NCI-H2171 treated with DMSO at 0.1 percent for 48 hours (cell line): ENCODE results near the gene LTA4H.

Source experiments
- DNase-seq: peaks from one replicate; lab custom pipeline; 2025; lab: John Stamatoyannopoulos, UW

LTA4H gene

DNA sequence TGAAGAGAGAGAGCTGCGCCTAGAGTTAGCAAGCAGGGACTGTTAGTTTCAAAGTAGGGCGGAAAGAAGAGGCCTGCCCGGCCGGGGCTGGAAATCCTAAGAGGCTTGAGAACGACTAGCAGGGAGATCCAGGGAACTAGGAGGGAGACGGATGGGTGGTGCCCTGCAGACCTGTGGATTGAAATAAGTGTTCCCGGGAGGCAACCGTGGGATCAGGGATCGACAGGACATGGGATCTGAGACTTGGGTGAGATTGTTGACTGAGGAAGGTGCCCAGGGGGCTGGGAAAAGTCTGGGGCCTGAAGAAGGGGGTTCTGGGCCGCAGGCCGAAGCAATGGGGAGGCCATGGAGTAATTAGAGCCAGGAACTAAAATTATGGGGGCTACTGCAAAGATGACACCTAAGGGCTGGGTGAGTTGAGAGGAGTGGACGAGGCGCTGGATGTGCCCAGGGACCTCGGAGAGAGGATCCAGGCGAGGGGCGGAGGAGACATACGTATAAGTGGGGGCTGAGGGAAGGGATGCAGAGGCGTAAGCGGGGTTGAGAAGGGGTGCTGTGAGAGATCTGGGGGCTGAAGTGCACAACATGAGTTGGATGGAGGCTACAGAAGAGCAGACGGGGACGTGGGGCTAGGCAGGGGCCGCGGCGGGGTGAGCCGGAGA, 635 bp downstream of the LTA4H start:
- peak; percentile 12 for DNase-seq

DNA sequence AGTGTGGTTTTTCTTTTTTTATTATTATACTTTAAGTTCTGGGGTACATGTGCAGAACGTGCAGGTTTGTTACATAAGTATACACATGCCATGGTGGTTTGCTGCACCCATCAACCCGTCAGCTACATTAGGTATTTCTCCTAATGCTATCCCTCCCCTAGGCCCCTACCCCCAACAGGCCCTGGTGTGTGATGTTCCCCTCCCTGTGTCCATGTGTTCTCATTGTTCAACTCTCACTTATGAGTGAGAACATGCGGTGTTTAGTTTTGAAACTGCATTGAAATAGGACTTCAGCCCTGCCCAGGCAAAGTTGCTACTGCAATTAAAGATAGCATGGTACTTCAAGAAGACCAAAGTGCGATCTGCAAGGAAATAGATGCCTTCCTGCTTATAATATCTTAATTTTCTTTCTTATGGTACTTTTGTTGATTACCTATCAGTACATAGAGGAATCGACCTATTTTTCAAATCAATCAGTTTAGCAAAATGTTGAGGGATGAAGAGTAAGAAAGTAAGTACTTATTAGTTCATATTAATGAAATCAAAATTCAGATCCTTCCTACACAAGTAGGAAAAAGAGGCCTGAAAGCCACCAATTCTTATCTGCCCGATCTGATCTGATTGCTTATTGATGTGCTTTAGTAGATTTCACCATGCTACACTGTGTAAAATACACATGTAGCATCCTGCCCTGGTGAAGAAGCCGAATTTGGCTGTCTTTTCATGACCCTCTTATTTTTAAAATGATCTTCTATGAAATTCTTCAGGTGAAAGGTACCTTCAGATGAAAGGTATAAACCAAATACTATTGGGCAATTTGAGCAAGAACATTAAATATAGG, 1.6 kb downstream of the LTA4H start:
- no peak for DNase-seq

DNA sequence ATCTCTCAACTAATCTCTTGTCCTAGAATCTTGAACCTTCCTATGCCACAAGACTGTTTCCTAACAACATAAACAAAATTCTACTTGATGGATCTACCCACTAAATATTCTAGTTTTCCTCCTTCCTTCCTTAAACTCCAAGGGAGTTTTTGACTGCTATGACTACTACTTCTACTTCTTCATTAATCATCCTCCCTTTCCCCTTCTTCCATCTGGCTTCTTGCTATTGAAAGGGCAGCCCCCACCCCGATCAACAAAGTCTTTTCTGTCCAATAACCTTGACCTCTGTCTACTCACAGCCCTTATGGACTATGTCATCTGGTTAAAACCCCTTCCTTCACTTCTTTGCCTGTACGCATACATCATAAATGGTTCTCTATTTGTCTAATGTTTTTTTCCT, 5.6 kb downstream of the LTA4H start:
- no peak for DNase-seq

DNA sequence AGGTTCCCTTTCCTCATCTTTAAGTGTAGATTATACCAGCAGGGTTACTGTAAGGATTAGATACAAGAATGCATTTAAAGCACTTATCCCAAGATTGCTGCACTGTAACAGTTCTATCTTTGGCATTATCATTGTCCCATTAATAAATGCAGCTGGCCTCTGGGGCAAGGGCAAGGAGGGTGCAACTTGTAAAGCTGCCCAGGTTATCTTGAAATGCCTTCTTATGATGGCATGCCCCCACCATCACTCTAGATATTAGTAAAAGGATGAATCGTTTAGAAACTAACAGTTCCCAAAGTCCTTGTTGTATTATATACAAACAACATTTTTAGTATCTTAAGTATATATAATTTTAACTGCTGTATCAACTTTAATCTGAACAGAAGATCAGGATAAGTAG, 6.8 kb downstream of the LTA4H start:
- DNase-seq, result no peak

DNA sequence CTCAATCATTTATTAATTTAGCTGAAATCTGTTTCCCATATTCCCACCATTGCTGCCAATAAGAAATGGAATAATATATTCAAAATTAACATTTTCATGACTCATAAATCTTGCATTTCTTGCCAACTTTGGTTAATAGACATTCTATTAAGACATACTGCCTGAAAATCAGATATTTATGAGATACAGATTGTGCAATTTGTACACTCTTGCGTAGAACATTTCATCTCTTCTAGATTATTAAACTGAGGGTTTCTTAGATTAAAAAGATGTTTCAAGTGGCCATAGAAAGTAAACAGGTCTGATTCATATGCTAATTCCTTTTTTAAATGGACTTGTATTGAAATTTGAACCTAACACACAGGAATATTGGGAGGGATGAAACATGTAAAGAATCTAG, 9.1 kb downstream of the LTA4H start:
- DNase-seq, result no peak

DNA sequence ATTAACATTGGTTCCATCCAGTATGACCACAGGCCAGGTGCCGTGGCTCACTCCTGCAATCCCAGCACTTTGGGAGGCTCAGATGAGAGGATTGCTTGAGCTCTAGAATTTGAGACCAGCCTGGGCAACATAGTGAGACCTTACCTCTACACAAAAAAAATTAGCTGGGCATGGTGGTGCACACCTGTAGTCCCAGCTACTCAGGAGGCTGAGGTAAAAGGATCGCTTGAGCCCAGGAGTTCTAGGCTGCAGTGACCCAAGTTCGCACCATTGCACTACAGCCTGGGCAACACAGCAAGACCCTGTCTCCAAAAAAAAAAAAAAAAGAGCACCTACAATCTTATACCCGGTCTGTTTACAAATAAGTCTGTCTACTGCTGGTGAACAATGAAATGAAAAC, 9.9 kb downstream of the LTA4H start:
- DNase-seq, result no peak

DNA sequence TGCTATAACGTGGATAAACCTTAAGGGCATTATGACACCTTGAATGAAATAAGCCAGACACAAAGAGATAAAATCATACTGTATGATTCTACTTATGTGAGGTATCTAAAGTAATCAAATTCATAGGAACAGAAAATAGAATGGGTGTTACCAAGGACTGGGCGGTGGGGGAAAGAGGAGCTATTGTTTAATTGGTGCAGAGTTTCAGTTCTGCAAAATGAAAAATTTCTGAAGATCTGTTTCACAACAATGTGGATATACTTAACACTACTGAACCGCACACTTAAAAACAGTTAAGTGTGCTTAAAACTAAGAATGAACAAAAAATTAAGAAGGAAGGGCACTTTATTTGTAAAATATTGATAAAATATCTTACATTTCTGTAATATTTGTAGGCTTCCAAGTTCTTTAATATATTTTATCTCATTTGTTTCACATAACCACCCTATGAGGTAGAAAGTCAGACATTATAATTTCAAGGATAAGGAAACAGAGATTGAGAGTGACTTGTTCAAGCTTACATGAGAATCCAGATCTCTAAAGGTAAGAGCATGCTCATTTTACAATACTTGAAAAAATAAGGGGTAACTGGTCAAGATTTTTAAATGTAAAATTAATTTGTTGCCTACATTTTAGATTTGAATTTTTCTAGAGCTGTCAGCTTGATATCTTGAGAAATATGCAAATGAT, 14.9 kb downstream of the LTA4H start:
- DNase-seq, result no peak

DNA sequence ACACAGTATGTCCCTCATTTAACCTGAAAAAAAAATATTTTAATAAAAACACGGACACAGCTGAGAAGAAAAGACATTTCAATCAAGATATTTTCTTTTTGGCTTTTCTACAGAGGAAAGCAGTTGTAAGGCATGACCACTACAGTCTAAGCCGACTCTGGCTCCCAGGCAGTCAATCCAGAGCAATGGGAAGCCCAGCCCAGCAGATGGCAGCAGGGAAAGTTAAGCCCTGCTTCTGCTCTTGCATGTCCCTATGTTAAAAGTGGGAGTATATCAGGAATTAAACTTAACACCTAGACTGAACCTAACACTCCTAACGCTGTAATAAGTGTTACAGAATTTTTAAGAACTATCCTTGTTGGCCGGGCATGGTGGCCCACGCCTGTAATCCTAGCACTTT, 19.7 kb downstream of the LTA4H start:
- DNase-seq, result peak; percentile 7

DNA sequence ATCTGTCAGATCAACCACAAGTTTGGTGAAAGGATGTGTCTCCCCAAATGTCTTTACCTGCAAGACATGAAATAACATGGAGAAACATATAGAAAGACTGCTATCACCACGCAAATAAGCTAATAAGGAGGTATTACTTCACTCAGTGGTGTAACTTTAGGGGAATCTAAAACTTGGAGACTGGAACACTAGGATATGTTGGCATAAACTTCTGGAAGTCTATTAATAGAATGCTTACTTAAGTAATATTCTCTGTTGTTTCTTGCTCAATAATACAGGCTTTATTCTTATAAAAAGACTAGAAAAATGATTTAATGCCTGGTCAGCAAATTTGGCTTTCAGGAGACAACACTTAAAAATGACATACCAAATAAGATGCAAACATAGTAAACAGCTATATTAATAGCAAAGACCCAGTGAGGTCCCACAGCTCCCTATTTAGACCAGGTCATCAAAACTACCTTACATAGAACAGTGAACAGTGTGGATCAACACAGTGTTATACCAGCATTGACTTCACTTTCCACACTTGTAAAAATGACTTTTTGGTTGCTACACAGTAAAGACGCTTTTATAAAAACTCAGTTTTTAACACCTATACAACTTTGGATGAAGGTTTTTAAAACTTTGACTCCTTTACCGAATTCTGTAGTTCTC, 20.3 kb downstream of the LTA4H start:
- DNase-seq, result no peak

DNA sequence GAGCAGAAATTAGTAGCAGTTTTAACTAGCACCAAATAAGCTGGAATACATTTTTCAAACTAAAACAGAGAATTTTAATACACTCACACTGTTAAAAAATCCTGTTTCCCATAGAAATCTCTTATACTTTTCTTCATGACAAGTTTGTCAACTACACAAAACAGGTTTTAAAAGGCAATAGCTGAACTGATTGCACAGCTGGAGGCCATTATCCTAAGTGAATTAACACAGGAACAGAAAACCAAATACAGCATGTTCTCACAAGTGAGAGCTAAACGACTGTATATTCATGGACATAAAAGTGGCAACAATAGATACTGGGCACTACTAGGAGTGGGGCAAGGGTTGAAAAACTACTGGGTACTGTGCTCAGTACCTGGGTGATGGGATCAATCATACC, 27.7 kb downstream of the LTA4H start:
- DNase-seq, result no peak

DNA sequence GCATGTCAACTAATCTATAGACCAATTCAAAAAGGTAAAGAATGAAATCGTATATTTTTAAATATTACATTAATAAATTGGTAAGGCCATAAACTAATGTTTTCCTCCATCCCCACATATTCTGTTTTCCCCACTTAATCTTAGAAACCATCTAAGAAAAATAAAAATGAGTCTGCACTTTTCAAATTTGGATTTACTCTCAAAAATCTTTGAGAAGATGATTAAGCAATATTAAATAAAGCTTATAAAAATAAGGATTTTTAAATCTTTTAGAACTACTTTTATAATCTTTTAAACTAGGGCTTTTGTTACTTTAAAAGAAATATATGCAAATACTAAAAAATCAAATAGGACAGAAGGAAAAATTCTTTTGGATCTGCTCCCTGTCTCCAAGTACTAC, 28.7 kb downstream of the LTA4H start:
- no peak for DNase-seq

DNA sequence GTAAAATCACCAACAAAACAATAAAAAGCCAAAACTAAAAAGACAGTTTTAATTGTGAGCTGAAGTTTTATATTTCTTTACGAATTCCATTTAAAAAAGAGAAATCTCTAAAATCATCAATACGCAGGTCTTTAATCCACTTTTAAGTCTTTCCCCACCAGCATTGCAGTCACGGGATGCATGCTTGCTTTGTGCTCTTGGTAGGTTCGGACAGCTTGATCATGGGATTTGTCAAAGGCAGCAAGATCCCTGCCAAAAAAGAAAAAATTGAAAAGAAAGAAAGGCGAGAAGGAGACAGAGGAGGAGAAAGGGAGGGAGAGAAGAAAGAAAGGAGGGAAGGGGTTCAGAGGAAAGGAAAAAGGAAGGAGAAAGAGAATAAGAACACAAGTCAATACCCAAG, 34.5 kb downstream of the LTA4H start:
- no peak for DNase-seq

DNA sequence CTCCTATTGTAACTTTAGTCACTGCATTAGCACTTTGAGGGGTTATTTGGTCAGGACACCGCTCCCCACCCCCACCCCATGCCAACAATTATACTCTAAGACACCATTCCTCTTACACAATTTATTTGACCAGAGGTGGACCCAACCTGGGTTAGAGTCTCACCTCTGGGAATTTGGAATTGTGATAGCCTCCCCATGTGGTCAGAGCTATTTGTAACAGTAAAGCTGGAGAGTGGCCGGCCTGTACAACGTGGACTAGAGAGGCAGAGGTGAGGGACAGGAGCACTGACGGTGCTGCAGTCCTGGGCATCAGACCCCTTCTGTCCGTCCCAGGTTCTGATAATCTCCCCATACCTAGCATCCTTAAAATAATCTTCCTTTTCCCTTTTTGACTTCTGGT, 35.9 kb downstream of the LTA4H start:
- no peak for DNase-seq

DNA sequence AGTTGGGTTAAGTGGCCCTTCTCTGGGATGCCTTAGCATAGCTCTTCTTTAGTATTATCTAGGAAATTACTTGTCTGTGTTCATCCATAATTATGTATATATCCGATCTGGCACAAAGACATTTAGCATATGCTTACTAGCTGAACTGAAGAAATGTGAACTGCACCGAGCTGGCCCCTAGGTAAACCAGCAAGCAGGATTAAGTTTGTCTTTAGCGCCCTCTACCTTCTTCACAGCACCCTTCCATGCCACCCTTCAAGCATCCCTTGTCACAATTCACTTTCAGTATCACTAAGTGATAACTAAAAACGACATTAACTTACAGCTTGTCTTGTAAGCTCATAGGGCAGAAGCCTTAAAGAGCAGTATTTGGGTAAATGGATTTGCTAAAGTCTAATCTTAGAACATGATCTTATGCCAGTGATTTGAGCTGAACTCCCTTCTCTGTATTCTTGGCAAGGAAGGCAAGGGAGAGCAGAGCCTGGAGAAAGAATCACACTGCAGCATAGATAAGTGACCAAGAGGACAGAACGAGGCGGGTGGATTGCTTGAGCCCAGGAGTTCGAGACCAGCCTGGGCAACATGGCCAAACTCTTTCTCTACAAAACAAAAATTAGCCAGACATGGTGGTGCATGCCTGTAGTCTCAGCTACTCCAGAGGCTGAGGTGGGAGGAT, 36.6 kb downstream of the LTA4H start:
- DNase-seq, result peak; percentile 50

DNA sequence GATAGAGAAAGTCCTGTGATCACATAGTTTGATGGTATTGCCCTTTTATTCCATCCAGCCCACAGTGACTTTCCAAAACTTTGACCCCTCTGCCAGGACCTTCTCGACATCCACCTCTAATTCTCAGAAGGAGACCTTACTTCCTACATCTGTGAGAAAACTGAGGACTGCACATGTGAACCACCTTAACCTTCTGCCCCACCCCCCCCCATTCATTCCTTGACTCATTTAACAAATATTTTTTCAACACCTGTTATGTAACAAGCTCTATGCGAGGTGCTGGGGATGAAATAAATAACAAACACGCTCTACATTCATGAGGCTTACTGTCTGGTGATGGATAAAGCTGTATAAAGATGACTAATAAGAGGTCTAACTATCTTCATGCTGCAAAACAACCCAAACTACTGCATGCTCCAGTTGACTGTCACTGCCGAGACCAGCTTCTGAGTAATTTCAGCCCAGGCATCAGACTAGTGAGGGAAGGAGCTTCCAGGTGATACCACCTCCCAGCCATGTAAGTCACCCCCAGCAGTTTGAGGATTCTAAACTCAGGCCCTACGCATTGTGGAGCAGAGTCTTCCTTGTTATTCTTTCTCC, 37.4 kb downstream of the LTA4H start:
- DNase-seq, result no peak

DNA sequence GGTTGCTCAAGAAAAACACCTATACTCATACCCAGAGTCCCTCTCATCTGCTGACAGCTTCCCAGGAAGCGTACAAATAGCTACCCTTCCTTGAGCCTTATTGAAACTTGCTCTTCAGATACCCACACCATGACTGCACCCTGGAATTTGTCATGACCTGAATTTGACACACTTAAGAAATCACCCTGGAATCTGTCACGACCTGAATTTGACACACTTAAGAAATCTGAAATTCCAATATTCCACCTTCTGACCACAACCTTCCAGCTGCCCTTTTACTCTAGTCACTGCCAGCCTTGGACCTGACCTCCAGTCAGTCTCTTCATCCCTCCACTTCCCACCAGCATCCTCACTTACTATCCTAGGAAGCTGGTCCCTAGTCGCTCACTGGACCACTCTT, 38.1 kb downstream of the LTA4H start:
- no peak for DNase-seq

DNA sequence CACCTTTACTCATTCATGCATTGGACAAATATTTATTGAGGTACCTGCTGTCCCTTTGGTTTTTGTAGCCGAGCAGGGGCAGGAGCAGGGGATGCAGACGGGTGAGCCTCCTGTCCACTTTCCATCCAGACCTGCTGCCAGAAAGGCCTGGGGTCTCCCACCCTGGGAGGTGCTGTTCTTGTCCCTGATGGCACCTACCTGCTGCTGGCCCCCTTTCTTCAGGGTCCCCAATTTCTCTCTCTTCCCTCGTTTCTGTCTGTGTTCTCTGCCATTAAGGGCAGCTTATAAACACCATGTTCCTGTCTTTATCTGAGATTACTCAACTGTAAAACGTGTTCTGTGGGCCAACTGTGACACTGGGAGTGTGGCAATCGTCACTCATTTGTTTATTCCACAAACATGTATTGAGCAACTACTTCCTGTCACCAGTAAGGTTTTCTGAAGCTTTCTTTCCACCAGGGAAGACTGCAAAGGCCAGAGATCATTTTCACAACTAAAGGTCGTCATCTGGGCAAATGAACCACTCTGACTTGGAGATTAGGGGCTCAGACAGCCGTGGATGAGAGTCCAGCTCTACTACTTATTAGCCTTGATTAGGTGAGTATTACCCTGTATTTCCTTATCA, 39.2 kb downstream of the LTA4H start, which contains the start of gene HAL:
Gene HAL, minus strand, starts transcription at position 311 of the 625 bp plus-strand sequence. CDS start 434 bp downstream, outside the sequence.
- no peak for DNase-seq

DNA sequence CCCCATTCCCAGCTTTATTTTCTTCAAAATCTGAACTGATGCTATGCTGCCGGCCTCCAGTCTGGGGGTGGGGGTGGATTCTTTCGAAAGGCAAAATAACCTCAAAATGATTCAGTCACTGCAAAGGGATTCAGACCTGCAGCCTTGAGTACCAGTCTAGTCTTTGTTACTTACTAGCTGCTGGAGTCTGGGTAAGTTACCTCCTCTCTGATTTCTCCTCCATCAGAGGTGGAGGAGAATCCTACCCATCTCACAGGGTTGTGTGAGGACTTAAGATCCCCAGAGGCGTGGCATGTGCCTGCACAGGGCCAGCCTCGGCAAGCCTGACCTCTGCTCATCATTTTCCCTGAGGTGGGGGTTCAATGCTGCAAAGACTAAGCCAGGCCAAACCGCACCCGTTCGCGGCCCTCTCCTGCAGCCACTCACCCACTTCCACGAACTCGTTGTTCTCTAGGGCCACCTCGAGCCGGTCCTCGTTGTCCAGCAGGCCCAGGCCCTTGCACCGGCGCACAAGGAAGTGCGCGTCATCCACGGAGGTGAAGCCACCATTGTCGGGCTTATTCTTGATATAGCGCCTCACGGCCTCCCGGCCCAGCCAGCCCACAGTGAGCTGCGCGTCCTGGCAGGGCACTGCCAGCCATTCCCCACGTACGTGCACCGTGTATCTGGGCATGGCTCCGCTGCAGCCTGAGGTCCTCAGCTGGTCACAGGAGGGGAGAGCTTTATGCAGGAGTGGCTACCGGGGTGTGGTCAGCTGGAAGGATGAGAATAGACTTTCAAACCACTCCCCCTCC, 40.0 kb downstream of the LTA4H start:
- DNase-seq, result no peak

DNA sequence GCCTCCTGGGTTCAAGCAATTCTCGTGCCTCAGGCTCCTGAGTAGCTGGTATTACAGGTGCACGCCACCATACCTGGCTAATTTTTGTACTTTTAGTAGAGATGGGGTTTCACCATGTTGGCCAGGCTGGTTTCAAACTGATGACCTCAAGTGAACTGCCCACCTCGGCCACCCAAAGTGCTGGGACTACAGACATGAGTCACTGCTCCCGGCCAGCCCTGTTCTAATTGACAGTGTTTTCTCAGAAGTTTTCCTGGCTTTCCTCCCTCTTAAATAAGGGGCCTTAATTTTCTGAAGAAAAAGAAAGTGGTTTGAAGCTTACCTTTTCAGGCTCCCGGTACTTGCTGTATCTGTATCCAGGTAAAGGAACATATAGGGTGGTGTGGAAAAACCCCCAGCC, 40.9 kb downstream of the LTA4H start:
- no peak for DNase-seq

DNA sequence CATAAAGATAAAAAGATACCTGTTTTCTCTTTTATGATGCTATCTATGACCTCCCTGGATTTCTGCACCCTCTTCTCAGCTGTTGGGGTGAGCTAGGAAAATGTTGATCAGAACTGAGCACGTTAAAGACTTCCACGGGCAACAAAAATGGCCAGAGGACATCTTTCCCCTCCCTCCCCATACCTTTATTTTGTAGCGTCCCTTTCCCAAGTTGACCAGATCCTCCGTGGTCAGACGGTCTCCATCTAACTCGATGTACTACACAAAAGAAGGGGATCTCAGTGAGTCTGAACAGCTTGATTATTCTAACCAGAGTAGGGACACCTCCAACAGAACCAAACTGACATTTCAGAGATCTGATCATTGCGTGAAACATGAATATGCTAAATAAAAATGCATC, 41.5 kb downstream of the LTA4H start:
- no peak for DNase-seq
